HG02973 (cell line): Measurements from ENCODE around the gene LITAF.

Source experiments
- ATAC-seq: cut with Tn5 transposase; IDR thresholded peaks from one replicate; pipeline ENCODE4 v1.9.1; 2021; ENCODE audit warnings: moderate library complexity; ENCODE audit not compliant: unreplicated experiment

Gene LITAF

DNA sequence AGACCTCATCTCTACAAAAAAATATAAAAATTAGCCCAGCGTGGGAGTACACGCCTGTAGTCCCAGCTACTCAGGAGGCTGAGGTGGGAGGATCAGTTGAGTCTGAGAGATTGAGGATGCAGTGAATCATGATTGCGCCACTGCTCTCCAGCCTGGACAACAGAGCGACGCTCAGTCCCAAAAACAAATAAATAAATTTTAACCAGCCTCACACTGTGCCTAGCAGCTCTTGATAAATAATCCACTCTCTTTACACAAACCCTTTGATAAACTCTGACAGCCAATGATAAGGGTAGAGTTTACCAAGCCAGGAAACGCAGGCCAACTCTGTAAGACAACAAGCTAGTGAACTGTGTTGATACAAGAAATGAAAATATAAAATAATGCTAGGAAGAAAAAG is 32.7 kb downstream of the LITAF start:
- ATAC-seq: no peak

DNA sequence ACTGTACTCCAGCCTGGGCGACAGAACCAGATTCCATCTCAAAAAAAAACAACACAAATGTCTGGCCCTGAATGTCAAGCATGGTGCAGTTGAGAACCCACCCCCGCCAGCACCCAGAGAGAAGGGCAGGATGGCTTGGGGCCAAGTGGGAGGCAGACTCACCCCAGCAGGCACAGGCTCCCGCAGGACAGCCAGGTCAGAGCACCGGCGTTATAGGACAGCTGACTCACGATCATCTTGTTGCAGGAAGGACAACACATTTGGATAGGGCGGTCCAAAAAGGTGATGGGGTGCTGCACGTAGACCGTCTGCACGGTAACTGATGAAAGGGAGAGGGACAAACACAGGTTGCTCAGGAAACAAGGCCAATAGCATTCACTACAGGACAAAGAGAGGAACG is 33.3 kb downstream of the LITAF start:
- no peak for ATAC-seq

DNA sequence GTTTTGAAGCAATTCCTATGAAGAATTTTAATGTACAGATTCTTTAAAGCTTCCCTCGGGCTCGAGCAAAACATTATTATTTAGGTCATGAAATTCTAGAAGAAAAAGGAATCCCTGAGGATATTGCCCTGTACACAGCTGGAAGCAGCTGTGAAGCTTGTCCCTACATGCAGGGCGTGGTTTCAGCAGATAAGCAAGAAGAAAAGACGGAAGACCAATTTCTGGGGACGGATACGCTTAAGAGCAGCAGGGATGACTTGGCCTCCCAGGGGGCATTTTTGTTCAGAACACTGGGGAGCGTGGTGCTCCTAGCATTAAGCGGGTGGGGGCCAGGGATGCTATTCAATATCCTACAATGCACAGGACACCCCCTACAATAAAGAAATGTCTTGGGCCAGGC is 34.3 kb downstream of the LITAF start:
- ATAC-seq: no peak

DNA sequence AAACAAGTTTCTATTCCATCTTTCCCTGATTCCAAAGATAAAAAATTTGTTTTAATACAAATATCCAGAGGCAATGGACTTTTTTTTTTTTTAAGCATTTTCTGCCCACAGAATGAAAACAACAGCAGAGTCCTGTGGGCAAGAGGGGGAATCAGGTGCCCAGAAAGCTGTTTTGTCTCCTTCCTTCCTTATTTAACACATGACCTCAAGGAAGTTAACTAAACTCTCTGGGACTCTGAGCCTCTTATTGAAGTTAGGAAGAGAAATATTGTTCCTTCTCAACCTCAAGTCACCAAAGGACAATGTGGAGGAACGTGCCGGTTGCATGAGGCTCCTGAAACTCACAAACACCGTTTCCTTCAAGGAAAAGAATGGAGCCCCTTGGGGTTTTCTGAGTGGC is 34.9 kb downstream of the LITAF start:
- ATAC-seq: no peak

DNA sequence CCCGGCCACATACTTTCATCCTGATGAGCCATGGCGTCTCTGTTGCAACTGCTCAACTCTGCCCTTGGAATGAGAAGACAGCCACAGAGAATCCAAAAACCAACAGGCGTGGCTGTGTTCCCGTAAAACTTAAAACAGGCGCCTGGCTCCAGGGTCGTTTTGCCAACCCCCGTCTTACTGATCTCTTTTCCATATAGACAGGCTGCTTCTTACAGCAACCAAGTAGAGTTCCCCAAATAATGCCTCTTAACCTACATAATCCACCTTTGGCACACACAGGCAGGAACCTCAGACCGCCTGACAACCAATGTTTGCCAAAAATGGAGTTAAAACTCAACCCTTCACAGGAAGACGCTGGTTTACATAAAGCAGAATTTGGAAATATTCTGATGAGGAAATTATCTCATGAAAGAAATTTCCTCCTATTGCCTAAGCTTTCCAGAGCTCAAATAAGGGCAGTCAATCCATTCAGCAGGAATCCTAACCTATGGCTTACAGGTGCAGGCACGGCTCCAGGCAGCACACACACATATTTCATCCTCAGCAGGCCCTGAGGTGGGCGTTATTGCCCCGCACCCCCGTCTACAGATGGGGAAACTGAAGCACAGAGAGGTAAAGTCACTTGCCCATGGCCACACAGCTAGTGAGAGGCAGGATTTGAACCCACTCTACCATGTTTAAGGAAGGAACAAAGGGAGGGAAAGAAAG is 35.8 kb downstream of the LITAF start:
- ATAC-seq: no peak

DNA sequence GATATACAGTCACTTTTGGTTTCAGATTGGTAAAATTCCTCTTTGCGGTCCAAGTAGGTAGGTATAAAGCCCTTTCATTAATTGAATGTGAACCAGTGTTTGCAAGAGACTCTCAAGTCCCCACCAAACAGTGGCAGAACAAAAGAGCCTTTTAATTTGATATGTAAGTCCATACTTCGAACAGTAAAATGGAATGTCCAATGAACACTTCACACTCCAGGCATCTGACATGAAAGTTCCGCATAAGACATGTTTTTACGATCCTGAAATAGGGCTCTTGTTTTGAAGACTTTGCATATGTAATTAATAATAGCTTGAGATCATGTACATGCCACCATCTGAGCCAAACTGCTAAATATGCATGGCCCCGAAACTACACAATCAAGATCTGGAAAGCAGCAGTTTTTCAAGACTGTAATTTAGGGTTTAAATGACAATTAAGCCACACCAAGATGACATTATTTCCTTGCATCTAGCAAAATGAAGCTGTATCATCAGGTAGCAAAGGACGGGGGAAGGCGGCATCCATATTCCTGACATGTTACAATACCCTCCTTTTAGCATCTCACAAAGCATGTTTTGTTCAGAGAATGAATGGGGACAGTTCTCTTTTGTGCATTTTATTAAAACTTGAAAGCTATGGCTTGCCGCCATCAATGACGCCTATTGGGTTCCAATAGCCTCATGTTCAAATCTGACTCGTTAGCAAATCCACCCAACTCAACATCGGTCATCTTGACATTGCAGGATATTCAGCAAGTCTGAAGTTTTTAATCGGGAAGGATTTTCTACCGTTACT is 39.4 kb downstream of the LITAF start:
- no peak for ATAC-seq

DNA sequence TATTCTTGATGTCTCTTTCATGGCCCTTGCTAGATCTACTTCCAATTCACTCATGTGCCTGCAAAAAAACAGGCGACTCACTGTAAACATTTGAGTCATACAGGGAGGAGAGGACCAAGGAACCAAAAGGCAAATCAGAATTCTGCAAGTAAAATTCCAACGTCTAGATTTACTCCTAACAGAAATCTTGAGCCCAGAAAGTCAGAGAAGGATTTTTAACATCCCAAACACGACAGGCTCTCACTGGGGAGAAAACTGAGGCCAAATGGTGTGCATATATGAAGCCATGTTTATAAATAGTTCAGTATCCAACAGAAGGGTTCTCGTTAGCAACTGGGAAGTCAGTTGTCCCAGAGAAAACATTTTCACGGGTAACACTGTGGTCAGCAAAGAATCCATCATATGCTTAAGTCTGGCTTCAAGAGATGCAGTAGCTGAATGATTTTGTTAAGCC is 40.1 kb downstream of the LITAF start:
- no peak for ATAC-seq

DNA sequence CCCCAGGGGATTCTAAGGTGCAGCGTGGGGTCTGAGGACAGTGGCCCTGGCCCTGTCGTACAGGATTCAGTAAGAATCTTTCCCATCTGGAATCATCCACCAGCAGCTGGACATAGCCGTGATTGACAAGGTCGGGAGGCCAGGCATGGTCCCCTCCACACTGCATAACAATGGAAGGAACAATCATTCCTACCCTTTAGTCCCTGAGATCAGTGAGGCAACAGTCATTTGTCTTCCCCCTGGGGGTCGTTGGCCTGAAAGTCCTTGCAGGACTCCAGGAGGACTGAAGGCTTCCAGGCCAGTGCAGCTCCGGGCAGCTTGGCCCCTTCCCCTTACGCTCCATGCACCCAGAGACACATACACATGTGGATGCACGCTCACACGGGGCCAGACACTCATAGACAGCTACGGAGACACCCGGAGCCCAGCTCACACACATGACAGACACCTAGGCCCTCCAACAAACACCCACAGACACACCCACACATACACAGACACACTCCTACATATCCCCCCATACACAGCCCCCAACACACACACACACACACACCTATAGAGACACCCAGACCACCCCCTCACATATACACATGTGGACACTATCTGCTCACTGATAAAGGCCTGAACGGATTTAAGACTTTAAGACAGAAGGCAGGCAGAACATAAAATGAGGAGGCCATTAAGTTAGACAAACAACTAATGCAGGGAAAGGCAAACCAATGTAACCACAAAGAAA is 42.9 kb downstream of the LITAF start:
- no peak for ATAC-seq

DNA sequence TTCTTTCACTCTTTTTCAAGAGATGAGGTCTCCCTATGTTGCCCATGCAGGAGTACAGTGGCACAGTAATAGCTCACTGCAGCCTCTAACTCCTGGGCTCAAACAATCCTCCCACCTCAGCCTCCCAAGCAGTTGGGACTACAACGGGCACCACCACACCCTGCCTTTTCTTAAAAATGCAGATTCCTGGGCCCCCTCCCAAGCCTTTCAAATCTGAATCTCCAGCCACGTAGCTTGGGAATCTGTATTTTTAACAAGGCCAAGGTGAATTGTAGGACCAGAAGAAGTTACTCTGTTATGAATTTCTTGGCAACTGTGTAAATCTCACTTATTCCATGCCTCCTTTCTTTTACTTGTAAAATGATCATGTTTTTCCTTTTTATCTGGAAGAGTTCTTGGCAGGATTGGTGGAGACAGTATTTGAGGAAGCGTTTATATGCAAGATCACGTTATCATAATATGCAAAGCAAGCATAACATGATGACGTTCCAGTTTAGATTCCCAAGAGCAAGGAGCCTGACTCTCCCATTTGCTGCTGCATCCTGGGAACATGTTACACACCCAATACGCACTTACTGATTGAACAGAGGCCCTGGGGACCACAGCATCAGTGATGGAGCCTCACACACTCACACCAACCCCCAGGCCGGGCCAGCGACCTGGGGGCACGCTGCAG is 44.5 kb downstream of the LITAF start:
- no peak for ATAC-seq

DNA sequence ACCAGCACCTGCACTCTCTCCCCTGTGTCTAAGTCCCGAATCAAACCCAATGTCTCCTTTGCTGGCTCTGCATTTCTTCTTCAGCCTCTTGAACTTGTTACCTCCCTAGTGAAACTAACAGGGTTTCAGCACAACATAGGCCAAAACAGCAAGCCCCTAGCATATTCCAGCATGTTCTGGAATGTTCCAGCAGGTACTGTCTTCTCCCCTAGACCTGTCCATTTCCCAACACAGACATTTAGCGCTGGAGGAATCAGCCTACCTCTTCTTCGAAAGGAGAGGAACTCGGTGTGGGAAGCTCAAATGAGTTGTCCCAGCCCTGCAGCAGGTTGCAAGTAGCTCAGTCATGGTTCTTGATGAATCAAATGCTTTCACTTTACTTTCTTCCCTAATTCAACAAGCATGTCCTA is 47.1 kb downstream of the LITAF start:
- no peak for ATAC-seq

DNA sequence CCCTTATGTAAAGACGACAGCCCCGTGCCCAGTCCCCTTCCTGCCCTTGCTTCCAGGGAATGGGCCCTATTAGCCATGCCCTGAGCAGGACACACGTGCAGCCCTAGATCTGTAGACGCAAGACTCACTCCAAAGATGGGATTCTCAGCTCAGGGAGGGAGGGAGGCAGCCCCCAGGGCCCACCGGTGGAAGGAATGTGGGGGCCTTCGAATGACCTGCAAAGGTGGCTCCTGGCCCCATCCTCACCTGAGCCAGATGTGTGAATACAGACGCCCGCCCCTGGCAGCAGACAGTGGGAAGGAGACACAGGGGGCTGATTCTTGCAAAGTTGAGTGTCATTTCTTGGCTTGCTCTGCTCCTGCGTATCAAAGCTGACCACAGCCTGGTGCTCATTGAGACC is 47.8 kb downstream of the LITAF start:
- ATAC-seq: no peak

DNA sequence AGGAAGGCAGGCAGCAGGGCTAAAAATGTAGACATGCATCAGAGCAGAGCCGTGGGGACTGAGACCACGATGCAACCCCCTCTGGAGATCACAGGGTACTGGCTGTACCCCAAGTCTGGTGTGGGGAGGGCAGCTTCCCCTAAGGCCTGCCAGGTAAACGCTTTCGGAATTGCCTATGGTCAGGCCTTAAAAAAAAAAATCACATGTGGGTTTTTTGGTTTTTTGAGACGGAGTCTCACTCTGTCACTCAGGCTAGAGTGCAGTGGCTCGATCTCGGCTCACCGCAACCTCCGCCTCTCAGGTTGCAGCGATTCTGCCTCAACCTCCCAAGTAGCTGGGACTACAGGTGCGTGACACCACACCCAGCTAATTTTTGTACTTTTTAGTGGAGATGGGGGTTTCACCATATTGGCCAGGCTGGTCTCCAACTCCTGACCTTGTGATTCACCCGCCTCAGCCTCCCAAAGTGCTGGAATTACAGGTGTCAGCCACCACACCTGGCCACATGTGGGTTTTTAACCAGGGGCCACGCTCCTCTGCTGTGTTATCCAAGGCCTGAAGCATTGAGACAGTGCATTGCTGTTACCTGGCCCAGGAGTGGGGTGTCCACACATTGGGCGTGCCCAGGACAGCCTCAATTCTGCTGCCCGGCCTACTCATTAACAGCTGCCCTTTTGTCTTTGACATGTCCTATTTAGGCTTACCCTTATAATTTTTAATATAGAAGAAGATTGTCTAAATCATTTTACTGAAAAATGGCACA is 50.4 kb downstream of the LITAF start:
- ATAC-seq: no peak

DNA sequence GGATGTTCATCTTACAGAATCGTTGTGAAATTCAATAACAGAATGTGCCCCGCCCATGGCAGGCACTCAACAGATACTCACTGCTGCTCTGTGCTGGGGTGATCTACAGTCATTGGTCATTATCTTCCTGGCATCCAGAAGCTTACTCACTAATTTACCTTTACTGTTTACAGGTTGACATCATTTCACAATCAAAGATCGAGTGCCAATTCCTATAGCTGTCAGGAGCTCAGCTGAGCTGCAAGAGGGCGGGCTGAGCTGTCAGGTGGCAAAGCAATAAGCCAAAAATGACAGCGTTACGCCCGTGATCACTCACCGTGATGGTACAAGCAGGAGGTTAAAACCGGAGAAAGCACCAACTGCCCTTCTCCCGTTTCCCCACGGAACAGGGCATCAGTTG is 51.2 kb downstream of the LITAF start:
- no peak for ATAC-seq

DNA sequence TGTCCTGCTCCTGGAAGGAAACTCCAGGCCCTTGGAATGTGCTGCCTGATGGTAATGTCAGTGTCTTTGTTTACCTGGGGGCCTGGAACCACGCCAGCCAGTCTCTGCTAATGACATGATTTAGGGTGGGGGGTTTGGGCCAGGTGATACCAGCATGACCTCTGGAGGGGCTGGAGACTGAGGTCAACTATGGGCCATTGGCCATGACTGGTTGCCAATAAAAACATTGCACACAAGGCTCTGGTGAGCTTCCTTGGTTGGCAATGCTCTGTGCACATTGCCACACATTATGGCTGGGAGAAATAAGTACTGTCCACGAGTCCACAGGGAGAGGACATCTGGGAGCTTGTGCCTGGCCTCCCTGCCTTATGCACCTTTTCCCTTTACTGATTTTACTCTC is 52.5 kb downstream of the LITAF start:
- ATAC-seq: no peak

DNA sequence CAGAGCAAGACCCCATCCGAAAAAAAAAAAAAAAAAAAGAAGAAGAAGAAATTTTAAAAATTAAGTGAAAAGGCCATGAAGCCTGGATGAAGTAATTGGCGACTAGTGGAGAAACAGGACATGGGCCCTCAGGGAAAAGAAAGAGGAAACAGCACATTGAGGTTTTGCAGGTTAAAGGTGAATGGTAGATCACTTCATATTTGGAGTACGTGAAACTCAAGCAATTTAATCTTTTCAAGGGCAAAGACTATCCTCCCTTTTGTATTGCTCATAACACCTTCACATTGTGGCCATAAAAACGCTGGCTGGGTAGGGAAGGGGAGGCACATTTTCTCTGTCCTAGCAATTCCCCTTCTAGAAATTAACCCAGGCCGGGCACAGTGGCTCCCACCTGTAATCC is 53.1 kb downstream of the LITAF start:
- ATAC-seq: no peak

DNA sequence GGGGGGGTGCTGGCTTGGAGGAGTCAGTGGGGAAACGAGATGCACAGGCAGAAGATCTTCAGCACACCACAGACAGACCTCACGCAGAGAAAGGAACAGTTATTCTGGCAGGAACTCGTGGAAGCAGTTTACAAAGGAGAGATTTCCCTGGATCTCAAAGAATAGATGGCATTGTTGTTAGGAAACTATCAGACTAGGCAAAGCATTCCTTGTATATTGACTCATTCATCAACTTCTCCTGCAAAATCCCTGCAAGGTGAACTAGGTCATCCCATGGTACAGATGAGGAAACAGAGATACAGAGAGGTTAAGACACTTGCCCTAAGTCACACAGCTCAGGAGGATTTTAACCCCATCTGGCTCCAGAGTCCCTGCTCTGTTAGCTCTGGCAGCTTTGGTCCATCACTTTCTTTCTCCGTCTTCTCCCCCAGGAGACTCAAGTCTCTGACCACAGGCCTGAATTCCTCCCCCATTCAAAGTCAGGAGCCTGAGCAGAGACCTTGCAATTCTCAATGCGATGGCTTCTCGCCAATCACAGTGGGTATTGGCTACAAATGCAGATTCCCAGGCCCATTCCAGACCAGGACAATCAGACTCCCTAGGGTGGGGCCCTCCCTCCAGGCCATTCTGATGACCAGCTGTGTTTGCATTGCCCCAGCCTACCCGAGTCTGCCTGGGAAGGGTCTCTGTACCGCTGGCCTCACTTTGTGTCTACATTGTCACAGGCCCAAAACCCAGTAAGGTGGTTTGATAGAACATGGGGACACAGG is 56.4 kb downstream of the LITAF start:
- ATAC-seq: no peak

DNA sequence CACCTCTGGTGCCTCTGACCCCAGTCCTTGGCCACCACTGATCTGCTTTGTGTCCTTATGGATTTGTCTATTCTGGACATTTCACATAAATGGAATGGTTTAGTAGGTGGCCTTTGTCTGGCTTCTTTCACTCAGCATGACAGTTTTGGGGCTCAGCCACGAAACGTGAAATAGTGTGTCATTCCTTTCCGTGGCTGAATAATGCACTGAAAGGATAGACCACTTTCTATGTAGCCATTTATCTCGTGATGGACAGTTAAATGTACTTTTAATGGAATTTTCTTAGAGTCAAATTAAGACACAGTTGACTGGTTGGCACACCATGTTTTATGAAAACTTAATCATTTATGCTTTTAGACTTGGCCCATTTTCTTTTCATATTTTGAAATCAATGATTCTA is 57.4 kb downstream of the LITAF start:
- ATAC-seq: no peak

DNA sequence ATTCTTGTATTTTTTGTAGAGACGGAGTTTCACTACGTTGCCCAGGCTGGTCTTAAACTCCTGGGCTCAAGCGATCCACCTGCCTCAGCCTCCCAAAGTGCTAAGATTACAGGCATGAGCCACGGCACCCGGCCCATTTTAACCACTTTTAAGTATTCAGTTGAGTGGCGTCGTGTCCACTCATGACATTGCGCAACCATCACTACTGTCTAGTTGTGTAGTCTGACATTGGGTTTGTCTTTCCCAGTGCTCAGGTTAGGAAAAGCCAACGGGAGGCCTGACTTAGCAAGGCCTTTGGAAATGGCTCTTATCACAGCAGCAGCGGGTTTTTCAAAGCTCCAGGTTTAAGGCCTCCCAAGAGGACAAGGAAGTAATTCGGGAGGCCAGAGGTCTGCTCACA is 58.7 kb downstream of the LITAF start:
- no peak for ATAC-seq

DNA sequence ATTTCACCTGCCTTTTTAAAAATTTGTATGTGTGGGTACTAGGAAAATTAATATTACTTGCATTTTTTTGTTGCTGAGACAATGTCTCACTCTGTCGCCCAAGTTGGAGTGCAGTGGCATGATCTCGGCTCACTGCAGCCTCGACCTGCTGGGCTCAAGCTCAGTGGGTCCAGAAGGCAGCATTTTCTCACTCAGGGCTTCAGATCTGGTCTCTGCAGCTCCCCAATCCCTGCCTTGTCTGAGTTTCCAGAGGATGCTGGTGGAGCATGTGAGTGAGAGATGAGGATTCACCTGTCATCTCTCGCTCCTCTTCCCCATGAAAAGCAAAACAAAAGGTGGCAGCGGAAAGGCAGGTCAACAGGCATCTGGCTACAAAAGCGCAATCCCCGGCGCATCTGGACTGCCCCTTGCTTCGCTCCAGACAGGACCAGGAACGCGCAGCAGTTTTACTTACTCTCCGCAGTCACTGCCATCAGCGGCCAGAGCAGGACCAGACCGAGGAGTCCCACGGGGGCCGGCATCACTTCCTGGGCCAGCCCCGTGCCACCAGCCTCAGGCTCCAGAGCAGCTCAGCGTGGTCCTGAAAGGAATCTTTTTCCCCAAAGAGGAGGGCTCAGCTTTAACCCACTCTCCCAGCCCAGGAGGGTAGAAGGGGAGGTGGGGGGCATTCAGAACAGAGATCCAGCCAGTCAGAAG is 59.9 kb downstream of the LITAF start:
- ATAC-seq: no peak
